ENCODE measurements around the gene CHURC1. TPM values are rescaled to one million over a fixed set of nuclear protein-coding genes. Genes with fewer than 3 reads are reported as not detected.

CHURC1 gene
- total RNA-seq, 1 experiment from 2014 or later = 61.9 TPM

DNA sequence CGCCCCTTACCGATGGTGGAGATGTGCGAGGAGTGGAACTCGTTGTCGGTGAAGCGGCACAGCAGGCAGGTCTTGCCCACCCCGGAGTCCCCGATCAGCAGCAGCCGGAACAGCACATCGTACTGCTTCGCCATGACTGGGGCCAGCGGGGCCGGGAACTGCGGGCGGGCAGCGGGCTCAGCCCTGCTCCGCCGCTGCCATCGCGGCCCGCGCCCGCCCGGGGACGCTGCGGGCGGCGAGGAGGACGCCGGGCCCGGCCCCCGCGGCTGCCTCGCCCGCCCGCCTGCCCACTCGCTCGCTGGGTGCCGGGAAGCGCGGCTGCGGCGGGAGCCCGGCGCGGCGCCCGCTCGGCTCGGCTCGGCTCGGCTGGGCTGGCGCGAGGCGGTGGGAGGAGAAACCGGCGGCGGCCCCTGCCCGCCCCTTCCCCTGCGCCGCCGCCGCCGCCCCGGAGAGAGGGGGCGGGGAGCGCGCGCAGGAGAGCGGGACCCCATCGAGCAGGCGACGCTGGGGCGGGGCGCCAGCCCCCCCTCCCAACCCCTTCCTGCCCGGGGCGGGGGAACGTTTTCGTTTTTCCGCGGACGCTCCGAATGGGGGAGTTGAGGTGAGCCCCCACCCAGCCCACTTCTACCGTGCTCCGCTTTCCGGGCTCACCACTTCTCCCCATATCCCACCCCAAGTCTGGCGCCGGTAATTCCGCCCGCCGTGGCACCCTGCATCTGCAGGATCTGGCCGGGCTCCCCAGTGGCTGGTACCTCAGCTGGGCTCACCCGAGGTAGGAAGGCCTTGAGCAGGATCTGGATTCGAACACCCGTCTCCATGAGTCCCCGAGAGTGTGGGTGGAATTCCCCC is 57.9 kb downstream of the CHURC1 start, which contains the start of gene RAB15:
TSS of gene RAB15 (minus strand) at position 394 of the 849 bp plus-strand sequence. CDS start at position 134, 260 bp downstream.
- Histone ChIP-seq H3K36me3 (ENCODE audit: insufficient read depth, low read length, poor library complexity, severe bottlenecking) (no peaks in the 10 kb centered on the region), H3K4me1 (ENCODE audit: insufficient read depth, low read length, poor library complexity, severe bottlenecking) (peaks cover 20% of the 10 kb centered on the region), H3K27me3 (replicated peaks; ENCODE audit: insufficient read depth, low read depth, low read length, poor library complexity) (no peaks in the 10 kb centered on the region), H3K4me3 (ENCODE audit: low read depth, low read length, poor library complexity, severe bottlenecking) (peak within 1 kb of the TSS; percentile 70), H3K27ac (ENCODE audit: low read depth, low read length, poor library complexity, severe bottlenecking) (peak within 1 kb of the TSS; percentile 65), H3K9me3 (ENCODE audit: low read depth, low read length, poor library complexity, severe bottlenecking) (no peaks in the 10 kb centered on the region)
- POLR2A ChIA-PET (ENCODE audit: low non-redundant PET) = no interaction called here
- BruUV-seq (replicated peaks) = no TSS peak
- CTCF ChIA-PET = interaction anchor here (0.7 to 1.1 kb wide), 2 partner anchors 9 to 19 kb away, joined by 3 to 5 read pairs; no protein-coding TSS in a partner anchor
- peak; percentile 49 for DNase-seq (ENCODE audit: low spot score)
- TF ChIP-seq, protein P1, sequence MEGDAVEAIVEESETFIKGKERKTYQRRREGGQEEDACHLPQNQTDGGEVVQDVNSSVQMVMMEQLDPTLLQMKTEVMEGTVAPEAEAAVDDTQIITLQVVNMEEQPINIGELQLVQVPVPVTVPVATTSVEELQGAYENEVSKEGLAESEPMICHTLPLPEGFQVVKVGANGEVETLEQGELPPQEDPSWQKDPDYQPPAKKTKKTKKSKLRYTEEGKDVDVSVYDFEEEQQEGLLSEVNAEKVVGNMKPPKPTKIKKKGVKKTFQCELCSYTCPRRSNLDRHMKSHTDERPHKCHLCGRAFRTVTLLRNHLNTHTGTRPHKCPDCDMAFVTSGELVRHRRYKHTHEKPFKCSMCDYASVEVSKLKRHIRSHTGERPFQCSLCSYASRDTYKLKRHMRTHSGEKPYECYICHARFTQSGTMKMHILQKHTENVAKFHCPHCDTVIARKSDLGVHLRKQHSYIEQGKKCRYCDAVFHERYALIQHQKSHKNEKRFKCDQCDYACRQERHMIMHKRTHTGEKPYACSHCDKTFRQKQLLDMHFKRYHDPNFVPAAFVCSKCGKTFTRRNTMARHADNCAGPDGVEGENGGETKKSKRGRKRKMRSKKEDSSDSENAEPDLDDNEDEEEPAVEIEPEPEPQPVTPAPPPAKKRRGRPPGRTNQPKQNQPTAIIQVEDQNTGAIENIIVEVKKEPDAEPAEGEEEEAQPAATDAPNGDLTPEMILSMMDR (conservative IDR thresholded peaks at IDR 0.05; ENCODE audit: low read depth, low read length) = no peak
- TF ChIP-seq EZH2 (IDR thresholded peaks at IDR 0.05; ENCODE audit: borderline replicate concordance, low read depth, low read length, poor library complexity, severe bottlenecking) = no peak
- intact Hi-C loops (cut with micrococcal nuclease; ENCODE audit: unreplicated experiment) = no loop called here

DNA sequence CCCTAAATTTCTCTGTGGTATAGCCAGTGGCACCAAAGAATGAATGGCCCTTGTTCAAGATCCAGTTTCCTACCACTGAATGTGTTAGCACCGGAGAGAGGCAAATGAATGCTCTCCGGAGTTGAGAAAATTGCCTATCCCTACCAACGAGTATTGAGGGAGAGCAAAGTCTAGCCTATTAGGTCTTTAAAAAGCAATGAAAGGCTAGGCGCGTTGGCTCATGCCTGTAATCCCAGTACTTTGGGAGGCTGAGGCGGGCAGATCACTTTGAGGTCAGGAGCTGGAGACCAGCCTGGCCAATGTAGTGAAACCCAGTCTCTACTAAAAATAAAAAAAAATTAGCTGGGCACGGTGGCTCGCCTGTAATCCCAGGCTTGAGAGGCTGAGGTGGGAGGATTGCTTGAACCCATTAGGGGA is 58.8 kb downstream of the CHURC1 start:
- Histone ChIP-seq H3K4me3 (ENCODE audit: low read depth, low read length, poor library complexity, severe bottlenecking) (peak overlapping the region; percentile 70), H3K9me3 (ENCODE audit: low read depth, low read length, poor library complexity, severe bottlenecking) (no peaks in the 10 kb centered on the region), H3K4me1 (ENCODE audit: insufficient read depth, low read length, poor library complexity, severe bottlenecking) (peaks cover 19% of the 10 kb centered on the region), H3K27ac (ENCODE audit: low read depth, low read length, poor library complexity, severe bottlenecking) (no peak overlapping the region), H3K36me3 (ENCODE audit: insufficient read depth, low read length, poor library complexity, severe bottlenecking) (no peaks in the 10 kb centered on the region), H3K27me3 (replicated peaks; ENCODE audit: insufficient read depth, low read depth, low read length, poor library complexity) (no peaks in the 10 kb centered on the region)
- no TSS peak for BruUV-seq (replicated peaks)
- intact Hi-C loops (cut with micrococcal nuclease; ENCODE audit: unreplicated experiment) = no loop called here
- TF ChIP-seq EZH2 (IDR thresholded peaks at IDR 0.05; ENCODE audit: borderline replicate concordance, low read depth, low read length, poor library complexity, severe bottlenecking) = no peak
- TF ChIP-seq, protein P1 (conservative IDR thresholded peaks at IDR 0.05; ENCODE audit: low read depth, low read length) = no peak
- DNase-seq (ENCODE audit: low spot score) = no peak
- ChIA-PET POLR2A (ENCODE audit: low non-redundant PET) (no interaction called here), CTCF (no interaction called here)

DNA sequence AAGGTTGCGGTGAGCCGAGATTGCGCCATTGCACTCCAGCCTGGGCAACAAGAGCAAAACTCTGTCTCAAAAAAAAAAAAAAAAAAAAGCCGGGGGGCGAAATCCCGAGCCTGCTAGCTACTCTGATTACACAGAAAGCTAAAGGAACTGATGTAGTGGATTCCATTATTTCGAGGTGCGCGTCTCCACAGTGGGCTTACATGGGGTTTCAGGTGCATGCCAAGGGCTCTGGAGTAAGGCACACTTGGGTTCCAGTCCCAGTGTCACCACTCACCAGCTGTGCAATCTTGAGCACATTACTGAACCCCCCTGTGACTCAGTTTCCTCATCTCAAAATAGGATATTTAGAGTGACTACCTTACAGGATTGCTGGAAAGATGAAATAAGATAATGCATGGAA is 59.6 kb downstream of the CHURC1 start:
- ChIA-PET CTCF (no interaction called here), POLR2A (ENCODE audit: low non-redundant PET) (interaction anchor here (0.6 kb wide), 1 partner anchor 13 kb away, joined by 5 read pairs; no protein-coding TSS in a partner anchor)
- H3K4me1 ChIP-seq (ENCODE audit: insufficient read depth, low read length, poor library complexity, severe bottlenecking) = peaks cover 12% of the 10 kb centered on the region
- H3K36me3 ChIP-seq (ENCODE audit: insufficient read depth, low read length, poor library complexity, severe bottlenecking) = no peaks in the 10 kb centered on the region
- no peaks in the 10 kb centered on the region for H3K9me3 ChIP-seq (ENCODE audit: low read depth, low read length, poor library complexity, severe bottlenecking)
- DNase-seq (ENCODE audit: low spot score) = no peak
- no peak overlapping the region for H3K27ac ChIP-seq (ENCODE audit: low read depth, low read length, poor library complexity, severe bottlenecking)
- TF ChIP-seq EZH2 (IDR thresholded peaks at IDR 0.05; ENCODE audit: borderline replicate concordance, low read depth, low read length, poor library complexity, severe bottlenecking) = no peak
- TF ChIP-seq, protein P1 (conservative IDR thresholded peaks at IDR 0.05; ENCODE audit: low read depth, low read length) = no peak
- H3K27me3 ChIP-seq (replicated peaks; ENCODE audit: insufficient read depth, low read depth, low read length, poor library complexity) = no peaks in the 10 kb centered on the region
- BruUV-seq (replicated peaks) = no TSS peak
- intact Hi-C loops (cut with micrococcal nuclease; ENCODE audit: unreplicated experiment) = no loop called here
- no peak overlapping the region for H3K4me3 ChIP-seq (ENCODE audit: low read depth, low read length, poor library complexity, severe bottlenecking)

Data from A673 (cell line).